ENCODE measurements around the gene RAB39B.

Gene RAB39B

DNA sequence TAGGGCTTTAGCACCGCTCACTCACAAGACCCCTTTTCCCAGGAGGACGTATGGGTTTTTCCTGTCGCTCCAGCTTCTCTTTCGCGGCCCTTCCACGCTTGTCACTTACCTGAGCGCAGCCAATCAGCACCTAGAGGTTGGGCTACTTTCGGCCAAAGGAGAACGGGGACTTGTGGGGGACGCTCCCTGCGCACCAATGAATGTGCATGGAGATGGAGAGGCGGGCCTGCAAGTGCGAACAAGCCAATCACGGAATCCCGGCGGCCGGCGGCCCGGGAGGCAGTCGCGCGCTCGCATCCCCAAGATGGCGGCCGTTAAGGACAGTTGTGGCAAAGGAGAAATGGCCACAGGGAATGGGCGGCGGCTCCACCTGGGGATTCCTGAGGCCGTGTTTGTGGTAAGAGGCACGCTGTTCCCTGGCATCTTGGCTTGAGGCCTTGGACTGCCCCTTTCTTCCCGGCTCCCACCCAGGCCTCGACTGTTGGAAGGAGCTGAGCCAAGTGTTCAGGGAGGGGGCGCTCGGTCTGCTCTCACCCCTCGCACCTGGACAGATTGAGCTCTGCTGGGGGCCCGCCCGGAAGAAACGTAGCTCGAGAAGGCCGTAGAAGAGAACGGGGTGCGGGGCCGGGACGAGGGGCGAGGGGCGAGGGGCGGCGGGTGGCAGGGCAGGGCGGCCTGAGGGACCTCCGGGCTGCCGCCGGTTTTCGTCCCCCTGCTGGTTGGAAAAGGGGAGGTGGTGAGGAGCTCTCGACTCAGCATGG lies 47.9 kb downstream of the RAB39B start, which contains the start of gene VBP1:
TSS of gene VBP1 (plus strand) at position 282 of the 761 bp plus-strand sequence. CDS start at position 305, 23 bp downstream.
- in situ Hi-C loops (cut with HindIII; ENCODE audit: low sequenced_read_pairs), result no loop called here

DNA sequence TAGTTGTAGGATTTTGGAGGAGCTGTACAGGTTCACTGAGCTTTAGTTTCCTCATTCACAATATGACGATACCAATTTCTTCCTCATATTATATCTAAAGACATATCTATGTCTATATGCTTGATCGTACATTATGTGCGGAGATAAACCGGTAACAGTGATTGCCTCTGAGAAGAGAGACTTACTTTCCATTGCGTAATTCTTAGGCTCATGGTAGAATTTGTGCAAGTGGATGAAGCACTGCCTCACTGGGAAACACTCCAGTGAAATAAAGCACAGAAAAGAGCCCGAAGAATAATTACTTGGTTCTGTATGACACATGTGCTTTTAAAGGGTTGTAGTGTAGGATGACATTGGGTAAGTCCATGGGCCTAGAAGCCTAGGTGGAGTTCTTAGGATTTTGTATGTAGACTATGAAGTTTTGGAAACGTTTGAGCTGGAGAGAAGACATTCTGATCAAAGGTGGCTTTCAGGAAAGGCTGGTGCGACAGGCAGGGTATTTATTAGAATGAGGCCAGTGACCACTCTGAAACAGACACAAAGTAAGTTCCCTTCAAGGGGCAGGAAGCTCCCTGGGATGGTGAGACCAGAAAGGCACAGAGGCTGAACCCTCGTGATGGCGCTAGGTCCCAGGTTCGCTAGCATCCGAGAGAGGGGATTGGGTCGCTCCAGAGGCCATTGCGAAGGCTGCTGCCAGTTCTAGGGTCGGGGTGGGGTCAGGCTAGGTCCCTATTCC lies 48.7 kb downstream of the RAB39B start:
- in situ Hi-C loops (cut with HindIII; ENCODE audit: low sequenced_read_pairs), result no loop called here

DNA sequence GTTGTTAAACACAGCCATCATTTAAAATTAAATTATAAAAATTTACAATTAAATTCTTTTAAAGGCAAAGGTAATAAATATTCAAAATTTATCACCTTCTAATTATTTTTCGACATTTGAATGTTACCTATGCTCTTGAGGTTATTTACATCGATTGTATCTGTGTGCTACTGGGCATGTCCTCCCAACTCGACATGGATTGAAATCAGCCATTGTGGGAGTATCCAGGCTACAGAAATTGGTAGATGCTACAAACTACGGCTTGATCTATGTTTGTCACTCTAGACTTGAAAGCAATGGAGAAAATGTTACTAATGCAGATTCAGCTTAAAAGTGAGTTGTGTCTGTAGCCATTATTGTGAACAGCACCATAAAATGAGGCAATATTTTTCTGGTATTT lies 50.6 kb downstream of the RAB39B start:
- in situ Hi-C loops (cut with HindIII; ENCODE audit: low sequenced_read_pairs), result no loop called here

DNA sequence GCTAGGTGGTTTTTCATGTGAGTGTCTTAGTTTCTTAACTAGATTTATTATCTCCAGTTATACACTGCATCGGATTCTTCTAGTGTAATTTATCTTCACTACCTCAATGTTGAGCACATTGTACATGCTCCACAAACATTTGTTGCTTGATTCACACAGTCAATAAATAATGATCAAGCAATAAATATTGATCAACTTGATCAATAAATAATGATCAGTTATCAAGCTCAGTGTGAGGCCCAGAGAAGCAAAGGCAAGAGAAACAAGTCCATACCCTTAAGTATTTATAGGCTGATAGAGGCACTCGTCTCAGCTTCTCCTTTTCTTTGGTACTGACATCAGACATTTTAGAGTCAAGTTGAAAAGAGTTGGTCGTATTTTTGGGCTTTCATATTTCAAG lies 53.1 kb downstream of the RAB39B start:
- in situ Hi-C loops (cut with HindIII; ENCODE audit: low sequenced_read_pairs), result no loop called here
